GM18511 (cell line): ENCODE results near the gene DDX23.
A peak's percentile ranks its signal among the peaks of the same experiment; 100 is the strongest.
"Not testable (repeated sequence)": the region's sequence is repeated elsewhere in the genome, so short reads cannot be mapped to it uniquely, and the experiment has no call there.

Experiments
- ATAC-seq: cut with Tn5 transposase; IDR thresholded peaks from one replicate; pipeline ENCODE4 v1.9.1; 2021; ENCODE audit warnings: mild to moderate bottlenecking, moderate library complexity; ENCODE audit not compliant: unreplicated experiment

The DDX23 gene

DNA sequence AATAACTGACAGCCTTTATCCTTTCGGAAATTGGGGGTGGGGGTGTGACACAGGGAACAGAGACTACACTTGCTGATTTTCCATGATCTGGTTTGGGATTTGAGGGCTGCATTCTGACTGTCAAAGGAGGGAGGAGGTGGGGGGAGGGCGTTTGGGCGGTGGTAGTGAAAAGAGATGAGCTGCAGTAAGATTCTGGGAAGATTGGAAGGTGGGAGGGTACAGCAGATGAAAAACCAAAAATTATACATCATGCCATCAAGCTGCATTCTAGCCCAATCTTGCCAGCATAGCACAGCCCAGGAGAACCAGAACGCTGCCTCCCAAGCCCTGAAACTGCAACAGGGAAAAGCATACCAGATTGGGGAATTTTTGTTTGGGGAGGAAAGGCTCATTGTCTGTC, 11.3 kb upstream of the DDX23 start:
- ATAC-seq = no peak

DNA sequence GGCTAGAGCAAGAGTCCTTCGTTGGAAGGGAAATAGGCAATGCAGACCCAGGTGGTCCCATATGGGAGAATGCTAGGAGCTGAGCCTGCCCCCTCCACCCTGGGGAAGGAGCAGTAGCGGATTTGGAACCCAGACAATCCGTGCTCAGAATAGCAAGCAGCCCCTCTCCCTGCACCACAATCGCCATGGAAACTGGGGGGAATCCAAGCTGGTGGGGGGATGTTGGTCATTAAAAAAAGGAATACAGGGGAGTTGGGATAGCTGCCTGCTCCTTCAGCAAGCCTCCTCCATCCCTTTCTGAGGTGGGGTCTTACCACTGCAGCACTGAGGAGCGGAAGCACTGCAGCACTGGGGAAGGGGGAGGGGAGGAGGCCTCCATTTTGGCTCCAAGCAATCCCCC, 10.8 kb upstream of the DDX23 start:
- no peak for ATAC-seq

DNA sequence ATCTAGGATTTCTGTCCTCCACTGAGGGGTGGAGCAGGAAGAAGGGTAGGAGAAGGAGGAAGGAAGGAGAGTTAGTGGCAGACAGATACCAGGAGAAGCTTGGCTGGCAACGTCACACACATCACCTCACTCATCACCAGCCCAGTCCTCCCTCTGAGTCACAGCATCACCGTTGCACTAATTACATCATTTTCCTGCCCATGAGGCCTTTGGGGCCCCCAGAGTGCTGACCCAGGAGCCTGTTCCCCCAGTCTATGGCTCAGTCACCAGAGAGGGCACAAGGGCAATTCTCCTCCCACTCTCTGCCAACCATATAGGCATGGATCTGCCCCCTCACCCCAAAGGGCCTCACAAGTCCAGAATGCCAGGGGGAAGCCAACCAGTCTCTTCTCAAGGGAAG, 9.1 kb upstream of the DDX23 start:
- ATAC-seq = no peak

DNA sequence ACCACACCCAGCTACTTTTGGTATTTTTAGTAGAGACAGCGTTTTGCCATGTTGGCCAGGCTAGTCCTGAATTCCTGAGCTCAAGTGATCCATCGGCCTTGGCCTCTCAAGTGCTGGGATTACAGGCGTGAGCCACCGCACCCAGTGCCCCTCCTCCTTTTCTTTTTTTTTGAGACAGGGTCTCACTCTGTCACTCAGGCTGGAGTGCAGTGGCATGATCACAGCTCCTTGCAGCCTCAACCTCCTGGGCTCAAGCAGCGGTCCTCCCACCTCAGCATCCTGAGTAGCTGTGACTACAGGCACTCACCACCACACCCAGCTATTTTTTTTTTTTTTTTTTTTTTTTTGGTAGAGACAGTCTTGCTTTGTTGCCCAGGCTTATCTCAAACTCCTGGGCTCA, 8.3 kb upstream of the DDX23 start:
- ATAC-seq = not testable (repeated sequence)

DNA sequence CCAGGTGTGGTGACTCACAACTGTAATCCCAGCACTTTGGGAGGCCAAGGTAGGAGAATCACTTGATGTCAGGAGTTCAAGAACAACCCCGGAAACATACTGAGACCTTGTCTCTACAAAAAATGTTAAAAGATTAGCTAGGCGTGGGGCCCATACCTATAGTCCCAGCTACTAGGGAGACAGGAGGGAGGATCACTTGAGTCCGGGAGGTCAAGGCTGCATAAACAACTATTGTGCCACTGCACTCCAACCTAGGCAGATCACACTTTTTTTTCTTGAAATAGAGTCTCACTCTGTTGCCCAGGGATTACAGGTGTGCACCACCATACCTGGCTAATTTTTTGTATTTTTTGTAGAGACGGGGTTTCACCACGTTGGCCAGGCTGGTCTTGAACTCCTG, 7.6 kb upstream of the DDX23 start:
- ATAC-seq = no peak

DNA sequence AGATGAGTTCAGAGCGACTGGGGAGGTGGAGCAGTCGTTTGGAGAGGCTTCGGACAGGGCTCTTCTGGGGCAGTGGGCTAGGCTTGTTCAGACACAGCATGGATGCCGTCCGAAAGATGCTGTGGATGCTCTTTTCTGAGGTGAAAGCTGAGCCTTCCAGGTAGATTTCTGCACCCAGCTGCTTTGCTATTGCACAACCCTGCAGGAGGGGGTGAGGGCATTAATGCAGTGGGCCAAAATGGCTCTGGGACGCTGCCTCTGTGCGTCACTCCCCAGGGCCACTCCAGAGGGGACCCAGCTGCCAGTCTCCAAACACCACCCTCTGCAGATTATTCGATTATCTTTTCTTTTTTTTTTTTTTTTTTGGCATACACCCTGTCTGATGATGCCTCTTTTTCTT, 6.1 kb upstream of the DDX23 start:
- no peak for ATAC-seq

DNA sequence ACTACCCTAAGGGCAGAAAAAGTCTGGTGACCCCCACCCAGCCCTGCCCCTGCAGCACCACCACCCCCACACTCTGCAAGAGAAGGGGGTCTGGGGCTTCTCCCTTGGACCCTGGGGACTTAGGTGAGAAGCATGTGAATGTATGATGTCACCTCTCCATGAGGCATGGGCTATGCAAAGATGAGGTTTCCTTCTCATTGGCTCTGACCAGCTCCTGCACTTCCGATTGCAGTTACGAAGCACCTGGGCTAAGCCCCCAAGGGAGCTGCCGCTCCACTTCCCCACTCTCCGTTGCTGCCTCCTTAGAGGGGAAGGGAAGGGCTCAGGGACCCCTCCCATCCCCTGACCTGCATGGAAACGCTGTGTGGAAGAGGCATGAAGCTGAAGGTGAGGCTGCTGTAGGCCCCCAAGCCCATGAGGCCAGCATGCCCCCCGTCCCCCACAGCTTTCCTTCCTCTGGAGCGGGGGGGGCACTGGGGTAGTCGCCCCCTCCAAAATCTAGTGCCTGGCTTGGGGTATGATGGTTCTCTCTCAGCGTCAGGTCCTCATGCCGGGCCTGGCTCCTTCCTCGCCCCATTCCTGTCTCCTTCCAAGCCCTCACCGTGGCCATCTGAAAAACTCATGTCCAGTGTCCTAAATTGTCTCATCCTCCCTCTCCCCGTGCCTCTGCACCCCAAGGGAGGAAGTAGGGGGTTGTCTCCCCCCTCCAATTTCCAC, 5.5 kb upstream of the DDX23 start:
- ATAC-seq = no peak

DNA sequence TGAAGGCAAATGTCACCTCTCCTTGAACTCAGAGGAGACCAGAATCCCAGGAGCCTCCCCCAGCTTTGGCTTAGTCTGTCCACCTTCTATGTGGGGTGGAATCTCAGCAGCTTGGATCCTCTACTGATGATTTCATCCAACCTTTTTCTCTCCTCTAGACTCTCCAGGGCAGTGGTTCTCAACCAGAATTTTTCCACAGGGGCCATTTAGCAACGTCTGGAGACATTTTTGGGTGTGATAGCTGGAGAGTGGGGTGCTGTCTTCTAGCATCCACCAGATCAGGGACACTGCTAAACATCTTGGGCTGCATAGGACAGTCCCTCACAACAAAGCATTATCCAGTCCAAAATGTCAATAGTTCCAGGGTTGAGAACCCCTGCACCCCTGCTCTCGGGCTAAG, 4.4 kb upstream of the DDX23 start:
- no peak for ATAC-seq

DNA sequence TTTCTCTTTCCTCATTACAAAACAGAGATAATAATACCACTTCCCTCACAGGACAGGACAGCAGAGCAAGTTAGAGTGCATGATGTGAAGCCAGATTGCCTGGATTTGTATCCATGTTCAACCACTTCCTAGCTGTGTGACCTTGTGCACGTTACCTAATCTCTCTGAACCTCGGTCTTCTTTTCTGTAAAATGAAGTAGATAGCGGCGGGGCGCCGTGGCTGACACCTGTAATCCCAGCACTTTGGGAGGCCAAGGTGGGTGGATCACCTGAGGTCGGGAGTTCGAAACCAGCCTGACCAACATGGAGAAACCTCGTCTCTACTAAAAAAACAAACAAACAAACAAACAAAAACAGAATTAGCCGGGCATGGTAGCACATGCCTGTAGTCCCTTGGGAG, 3.0 kb upstream of the DDX23 start:
- not testable (repeated sequence) for ATAC-seq

DNA sequence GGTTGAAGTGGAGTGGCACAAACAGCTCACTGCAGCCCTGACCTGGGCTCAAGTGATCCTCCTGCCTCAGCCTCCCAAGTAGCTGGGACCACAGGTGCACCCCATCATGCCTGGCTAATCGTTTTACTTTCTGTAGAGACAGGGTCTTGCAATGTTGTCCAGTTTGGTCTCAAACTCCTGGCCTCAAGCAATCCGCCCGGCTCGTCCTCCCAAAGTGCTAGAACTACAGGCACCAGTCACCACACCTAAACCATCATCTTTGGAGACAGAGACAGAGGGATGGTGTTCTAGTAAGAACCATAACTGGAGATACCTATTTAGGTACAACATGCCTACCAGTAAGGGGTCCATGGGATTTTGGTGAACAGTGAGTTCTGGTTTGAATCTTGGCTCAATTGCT, 2.5 kb upstream of the DDX23 start:
- no peak for ATAC-seq

DNA sequence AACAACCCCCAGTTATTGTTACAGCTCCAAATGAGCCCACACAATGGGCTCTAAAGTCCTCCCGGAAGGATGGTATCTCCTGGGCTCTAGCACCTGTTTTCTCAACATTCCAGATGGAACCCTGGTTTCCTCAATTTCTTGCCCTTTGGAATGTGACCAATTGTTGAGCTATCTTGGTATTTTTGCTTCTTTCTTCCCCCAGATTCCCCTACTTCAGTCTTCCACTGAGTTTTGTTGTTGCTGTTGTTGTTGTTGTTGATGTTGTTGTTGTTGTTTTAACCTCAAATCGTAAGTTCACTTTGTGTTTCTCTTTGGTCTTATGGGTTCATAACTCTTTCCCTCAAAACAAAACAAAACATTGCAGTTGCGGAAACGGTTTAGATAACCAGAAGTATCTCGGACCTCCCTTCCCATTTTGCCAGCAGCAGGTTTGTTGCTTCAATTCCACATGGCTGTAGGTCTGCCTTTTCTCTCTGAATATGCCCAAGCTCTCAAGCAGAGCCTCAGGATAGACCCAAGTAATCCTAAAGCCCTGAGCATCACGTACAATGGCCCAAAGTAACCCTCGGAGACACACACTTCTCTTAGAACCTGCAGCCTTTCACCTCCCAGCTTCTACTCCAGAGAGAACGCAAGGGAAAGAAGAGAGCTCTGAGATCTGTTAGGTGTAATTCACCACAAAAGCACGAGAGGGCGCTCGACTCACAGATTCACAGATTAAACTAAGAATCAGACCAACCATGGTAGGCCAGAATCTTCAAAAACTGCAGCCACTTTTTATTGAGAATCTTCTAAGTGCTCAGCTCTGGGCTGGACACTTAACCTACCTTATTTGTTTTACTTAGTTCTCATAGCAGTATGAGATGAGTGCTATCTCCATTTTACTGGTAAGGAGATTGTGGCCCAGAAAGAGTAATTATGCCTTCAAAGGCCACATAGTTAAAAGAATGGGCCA, 1.0 kb upstream of the DDX23 start:
- ATAC-seq = peak; percentile 61

DNA sequence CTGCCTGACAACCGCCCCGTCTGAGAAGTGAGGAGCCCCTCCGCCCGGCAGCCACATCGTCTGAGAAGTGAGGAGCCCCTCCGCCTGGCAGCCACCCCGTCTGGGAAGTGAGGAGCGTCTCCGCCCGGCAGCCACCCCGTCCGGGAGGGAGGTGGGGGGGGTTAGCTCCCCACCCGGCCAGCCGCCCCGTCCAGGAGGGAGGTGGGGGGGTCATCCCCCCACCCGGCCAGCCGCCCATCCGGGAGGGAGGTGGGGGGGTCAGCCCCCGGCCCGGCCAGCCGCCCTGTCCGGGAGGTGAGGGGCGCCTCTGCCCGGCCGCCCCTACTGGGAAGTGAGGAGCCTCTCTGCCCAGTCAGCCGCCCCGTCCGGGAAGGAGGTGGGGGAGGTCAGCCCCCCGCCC, 9.9 kb downstream of the DDX23 start:
- not testable (repeated sequence) for ATAC-seq

DNA sequence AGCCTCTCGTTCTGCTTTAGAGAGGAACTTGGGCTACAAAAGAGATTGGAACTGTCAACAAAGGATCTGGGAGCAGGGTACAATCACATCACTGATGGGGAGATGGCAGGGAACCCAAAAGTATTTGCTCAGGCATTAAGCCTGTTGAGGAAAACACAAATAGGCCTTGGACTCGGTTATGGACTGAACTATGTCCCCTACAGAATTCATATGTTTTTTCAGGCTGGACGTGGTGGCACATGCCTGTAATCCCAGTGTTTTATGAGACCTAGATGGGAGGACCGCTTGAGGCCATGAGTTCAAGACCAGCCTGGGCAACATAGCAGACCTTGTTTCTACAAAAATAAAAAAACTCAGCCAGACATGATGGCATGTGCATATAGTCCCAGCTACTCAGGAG, 13.9 kb downstream of the DDX23 start:
- no peak for ATAC-seq

DNA sequence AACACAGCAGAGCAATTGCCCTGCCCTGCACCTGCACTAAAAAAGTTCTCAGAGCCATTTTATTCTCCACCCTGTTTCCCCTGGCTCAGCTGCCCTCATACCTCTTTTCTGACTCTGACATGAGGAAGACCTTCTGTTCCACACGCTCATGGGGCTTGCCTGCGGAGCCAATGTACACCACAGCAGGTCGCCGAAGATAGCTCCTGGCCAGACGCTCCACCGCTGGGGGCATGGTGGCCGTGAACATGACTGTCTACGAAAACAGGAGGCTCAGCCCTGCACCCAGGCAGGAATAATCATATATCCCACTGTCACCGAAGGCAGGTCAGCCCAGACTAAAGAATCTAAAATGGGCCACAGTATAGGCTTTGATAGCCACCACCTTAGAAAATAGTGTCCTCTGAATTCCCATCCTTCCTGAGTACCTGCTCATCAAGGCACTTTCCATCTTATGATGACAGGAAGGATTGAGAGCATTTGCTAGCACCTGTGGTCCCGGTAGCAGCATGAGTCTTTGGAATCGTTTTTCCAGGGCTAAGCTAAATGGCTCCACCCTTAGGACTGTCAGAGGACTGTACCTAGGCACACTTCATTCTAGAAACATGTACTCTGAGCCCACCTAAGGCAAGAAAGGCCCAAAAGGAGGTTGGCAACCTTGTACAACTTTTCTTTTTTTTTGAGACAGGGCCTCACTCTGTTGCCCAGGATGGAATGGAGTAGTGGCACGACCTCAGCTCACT, 19.5 kb downstream of the DDX23 start:
- no peak for ATAC-seq

DNA sequence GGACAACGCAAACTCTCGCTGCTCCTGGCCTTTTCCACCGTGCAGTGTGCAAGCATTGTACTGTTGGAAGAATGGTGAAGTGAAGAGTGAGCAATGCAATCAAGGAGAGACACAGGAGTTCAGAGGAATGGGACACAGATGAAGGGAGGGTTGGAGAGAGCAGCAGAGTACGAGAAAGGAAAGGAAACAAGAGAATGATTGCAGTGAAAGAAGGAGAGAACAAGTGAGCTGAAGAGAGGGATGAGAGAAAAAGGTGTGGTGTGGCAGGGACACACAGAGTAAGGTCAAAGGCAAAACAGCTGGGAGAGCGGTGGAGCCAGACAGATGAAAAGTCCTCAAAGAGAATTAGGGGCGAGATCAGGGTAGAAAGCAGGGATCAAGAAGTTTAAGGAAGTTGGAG, 20.7 kb downstream of the DDX23 start:
- no peak for ATAC-seq

DNA sequence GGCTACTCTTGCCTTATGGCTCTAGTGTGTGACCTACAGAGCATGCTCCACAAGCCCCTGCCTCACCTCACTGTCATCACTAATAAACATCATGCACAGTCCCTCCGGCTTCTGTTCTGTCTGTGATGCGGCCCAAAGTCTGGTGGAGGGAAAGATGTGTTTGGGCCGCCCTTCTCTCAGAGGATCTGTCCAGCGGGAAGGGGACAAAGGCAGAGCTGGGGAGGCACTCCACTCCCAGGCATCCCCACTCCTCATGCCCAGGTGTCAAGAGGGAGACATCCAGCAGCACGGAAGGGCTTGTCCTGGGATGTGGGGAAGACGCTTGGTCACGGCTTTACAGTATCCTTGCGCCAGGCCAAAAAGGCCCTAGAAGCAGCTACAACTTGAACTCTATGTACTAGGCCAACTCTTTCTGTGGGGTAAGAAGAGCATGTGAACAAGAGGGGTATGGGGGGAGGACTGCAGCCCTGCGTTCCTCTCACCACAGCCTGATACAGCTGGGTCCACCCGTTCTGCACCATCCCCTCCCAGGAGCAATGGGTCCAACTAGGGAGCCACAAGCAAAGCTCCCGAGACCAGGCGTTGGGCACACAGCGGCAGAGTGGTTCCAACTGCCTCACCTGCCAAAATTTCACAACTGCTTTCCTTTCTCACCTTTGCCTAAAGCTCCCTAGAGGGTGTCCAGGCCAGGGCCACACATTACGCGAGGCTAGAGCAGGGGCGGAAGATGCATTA, 23.0 kb downstream of the DDX23 start:
- ATAC-seq = no peak

DNA sequence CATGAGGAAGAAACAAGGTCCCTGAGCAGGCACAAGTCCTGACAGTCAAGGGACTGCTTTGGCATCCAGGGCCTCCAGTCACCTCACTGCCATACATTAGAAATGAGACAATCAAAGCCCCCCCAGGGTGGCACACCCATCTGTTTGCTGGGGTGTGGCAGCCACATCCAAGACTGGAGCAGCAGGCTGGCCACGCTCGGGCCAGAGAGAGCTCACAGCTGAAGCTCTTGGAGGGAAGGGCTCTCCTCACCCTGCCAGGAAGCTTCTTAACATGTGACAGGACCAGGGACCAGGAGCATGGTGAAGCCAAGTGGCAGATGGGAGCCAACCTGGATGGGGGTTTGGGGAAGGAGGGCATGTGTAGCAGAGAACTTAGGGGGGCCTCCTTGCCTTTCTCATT, 23.7 kb downstream of the DDX23 start:
- ATAC-seq = no peak

DNA sequence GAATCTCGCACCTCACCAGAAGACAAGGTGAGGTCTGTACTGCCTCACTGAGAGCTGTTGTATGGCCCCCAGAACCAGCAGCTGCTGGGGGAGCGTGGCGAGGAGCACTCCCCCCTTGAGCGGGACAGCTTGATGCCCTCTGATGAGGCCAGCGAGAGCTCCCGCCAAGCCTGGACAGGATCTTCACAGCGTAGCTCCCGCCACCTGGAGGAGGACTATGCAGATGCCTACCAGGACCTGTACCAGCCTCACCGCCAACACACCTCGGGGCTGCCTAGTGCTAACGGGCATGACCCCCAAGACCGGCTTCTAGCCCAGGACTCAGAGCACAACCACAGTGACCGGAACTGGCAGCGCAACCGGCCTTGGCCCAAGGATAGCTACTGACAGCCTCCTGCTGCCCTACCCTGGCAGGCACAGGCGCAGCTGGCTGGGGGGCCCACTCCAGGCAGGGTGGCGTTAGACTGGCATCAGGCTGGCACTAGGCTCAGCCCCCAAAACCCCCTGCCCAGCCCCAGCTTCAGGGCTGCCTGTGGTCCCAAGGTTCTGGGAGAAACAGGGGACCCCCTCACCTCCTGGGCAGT, 24.4 kb downstream of the DDX23 start:
- ATAC-seq = no peak

DNA sequence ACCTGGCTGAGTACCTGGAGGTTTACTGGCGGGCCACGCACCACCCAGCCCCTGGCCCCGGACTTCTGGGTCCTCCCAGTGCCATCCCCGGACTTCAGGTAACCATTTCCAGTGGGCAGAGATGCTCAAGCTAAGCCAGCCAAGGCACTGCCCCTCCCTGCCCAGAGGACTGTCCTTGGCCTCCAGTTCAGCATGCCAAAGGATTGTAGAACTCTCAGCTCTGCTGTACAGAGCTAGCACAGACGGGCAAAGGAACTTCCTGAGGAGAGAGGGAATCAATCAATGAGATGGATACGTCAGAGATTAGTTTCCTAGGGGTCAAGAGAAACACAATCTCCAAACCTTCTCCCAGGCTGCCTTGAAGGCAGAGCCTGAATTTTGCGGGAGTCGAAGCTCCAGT, 24.9 kb downstream of the DDX23 start:
- no peak for ATAC-seq

DNA sequence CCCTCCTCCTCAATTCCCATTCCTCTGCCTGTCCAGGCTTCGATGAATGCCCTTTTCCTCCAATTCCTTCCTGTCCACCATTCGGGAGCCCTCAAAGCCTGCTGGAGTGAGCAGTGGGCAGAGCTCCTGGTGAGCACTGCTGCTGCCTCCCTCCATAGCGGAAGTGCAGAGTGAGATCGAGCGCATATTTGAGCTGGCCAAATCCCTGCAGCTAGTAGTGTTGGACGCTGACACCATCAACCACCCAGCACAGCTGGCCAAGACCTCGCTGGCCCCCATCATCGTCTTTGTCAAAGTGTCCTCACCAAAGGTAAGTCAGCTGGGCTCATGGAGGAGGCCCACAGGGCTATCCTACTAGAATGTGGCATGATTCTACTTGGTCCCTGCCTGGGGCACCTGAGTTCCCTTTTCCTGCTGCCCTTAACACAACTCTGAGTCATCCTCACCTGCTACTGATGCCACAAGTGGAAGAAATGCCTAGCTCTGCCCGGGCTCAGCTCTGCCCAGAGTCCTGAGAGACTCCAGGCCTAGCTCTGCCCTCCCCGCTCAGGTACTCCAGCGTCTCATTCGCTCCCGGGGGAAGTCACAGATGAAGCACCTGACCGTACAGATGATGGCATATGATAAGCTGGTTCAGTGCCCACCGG, 25.6 kb downstream of the DDX23 start:
- no peak for ATAC-seq
